H9 (cell line): ENCODE measurements around the gene RNF212. TPM values are rescaled to one million over a fixed set of nuclear protein-coding genes. Genes with fewer than 3 reads are reported as not detected.

ENCODE experiments used
- DNase-seq: peaks from one replicate; pipeline ENCODE4 v3.0.0-alpha.2; 2017
- H2AFZ ChIP-seq: one replicate; pipeline ENCODE4 v1.6.1; 2013; ENCODE audit warnings: mild to moderate bottlenecking, low read length, control low read depth, moderate library complexity
- H2AK5ac ChIP-seq: 2 replicates; pipeline ENCODE4 v1.6.1; 2013; ENCODE audit warnings: low read length, control low read depth, mixed read lengths; ENCODE audit not compliant: insufficient read length
- H2BK120ac ChIP-seq: one replicate; pipeline ENCODE4 v1.6.1; 2013; ENCODE audit warnings: low read depth, mild to moderate bottlenecking, low read length, control low read depth, inconsistent platforms; ENCODE audit not compliant: poor library complexity, severe bottlenecking
- H2BK12ac ChIP-seq: 2 replicates; pipeline ENCODE4 v1.6.1; 2013; ENCODE audit warnings: low read length, control low read depth, mixed read lengths, low read depth; ENCODE audit not compliant: insufficient read length
- H2BK15ac ChIP-seq: 2 replicates; pipeline ENCODE4 v1.6.1; 2013; ENCODE audit warnings: low read depth, low read length, control low read depth
- H2BK20ac ChIP-seq: one replicate; pipeline ENCODE4 v1.6.1; 2013; ENCODE audit warnings: low read depth, mild to moderate bottlenecking, low read length, control low read depth, inconsistent platforms; ENCODE audit not compliant: poor library complexity, severe bottlenecking
- H2BK5ac ChIP-seq: 2 replicates; pipeline ENCODE4 v1.6.1; 2013; ENCODE audit warnings: low read length, control low read depth, mixed read lengths; ENCODE audit not compliant: insufficient read length
- H3K14ac ChIP-seq: 2 replicates; pipeline ENCODE4 v1.6.1; 2013; ENCODE audit warnings: low read length, control low read depth; ENCODE audit not compliant: insufficient read depth
- H3K18ac ChIP-seq: 2 replicates; pipeline ENCODE4 v1.6.1; 2013; ENCODE audit warnings: low read depth, mild to moderate bottlenecking, mixed read lengths, low read length, control low read depth; ENCODE audit not compliant: insufficient read length
- H3K23ac ChIP-seq: 2 replicates; pipeline ENCODE4 v1.6.1; 2013; ENCODE audit warnings: low read length, control low read depth, mixed read lengths, low read depth; ENCODE audit not compliant: insufficient read length
- H3K23me2 ChIP-seq: 2 replicates; pipeline ENCODE4 v1.6.1; 2013; ENCODE audit warnings: low read depth, mild to moderate bottlenecking, mixed read lengths, low read length, control low read depth; ENCODE audit not compliant: insufficient read length, poor library complexity, severe bottlenecking
- H3K27ac ChIP-seq: 2 replicates; pipeline ENCODE4 v1.5.1; 2013; ENCODE audit warnings: low read length, control low read depth, mixed read lengths, low read depth; ENCODE audit not compliant: insufficient read length
- H3K27me3 ChIP-seq: 2 replicates; pipeline ENCODE4 v1.6.1; 2013; ENCODE audit warnings: low read length, control low read depth, inconsistent platforms; ENCODE audit not compliant: insufficient read depth
- H3K4ac ChIP-seq: 2 replicates; pipeline ENCODE4 v1.6.1; 2013; ENCODE audit warnings: low read depth, mild to moderate bottlenecking, control low read depth, inconsistent platforms, low read length, moderate library complexity
- H3K4me1 ChIP-seq: 2 replicates; pipeline ENCODE4 v1.6.1; 2013; ENCODE audit warnings: low read length, control low read depth, inconsistent platforms; ENCODE audit not compliant: insufficient read depth
- H3K4me2 ChIP-seq: 2 replicates; pipeline ENCODE4 v1.6.1; 2013; ENCODE audit warnings: low read length, control low read depth, mixed read lengths; ENCODE audit not compliant: insufficient read length, insufficient read depth
- H3K56ac ChIP-seq: 2 replicates; pipeline ENCODE4 v1.6.1; 2013; ENCODE audit warnings: low read depth, mild to moderate bottlenecking, mixed read lengths, low read length, control low read depth; ENCODE audit not compliant: insufficient read length
- H3K79me1 ChIP-seq: 2 replicates; pipeline ENCODE4 v1.6.1; 2013; ENCODE audit warnings: low read depth, mild to moderate bottlenecking, moderate library complexity, low read length, control low read depth, inconsistent platforms; ENCODE audit not compliant: insufficient read depth, poor library complexity, severe bottlenecking
- H3K79me2 ChIP-seq: 2 replicates; pipeline ENCODE4 v1.6.1; 2013; ENCODE audit warnings: low read length, control low read depth, inconsistent platforms; ENCODE audit not compliant: insufficient read depth
- H3K9ac ChIP-seq: 2 replicates; pipeline ENCODE4 v1.6.1; 2013; ENCODE audit warnings: low read length, control low read depth, mixed read lengths; ENCODE audit not compliant: insufficient read length; ENCODE audit errors: extremely low read depth
- H3K9me3 ChIP-seq: one replicate; pipeline ENCODE4 v1.6.1; 2013; ENCODE audit warnings: low read depth, low read length, inconsistent platforms; ENCODE audit not compliant: control insufficient read depth
- H3T11ph ChIP-seq: one replicate; pipeline ENCODE4 v1.6.1; 2013; ENCODE audit warnings: mild to moderate bottlenecking, low read length, control low read depth, inconsistent platforms
- H4K20me1 ChIP-seq: one replicate; pipeline ENCODE4 v1.6.1; 2013; ENCODE audit not compliant: control insufficient read depth, insufficient read length, insufficient read depth
- H4K5ac ChIP-seq: 2 replicates; pipeline ENCODE4 v1.6.1; 2013; ENCODE audit warnings: low read depth, mild to moderate bottlenecking, mixed read lengths, low read length, control low read depth; ENCODE audit not compliant: insufficient read length
- H4K8ac ChIP-seq: replicated peaks from 2 replicates; pipeline ENCODE4 v1.6.1; 2013; ENCODE audit warnings: low read length, control low read depth, mixed read lengths, low read depth; ENCODE audit not compliant: insufficient read length
- H4K91ac ChIP-seq: 2 replicates; pipeline ENCODE4 v1.6.1; 2013; ENCODE audit warnings: low read depth, mild to moderate bottlenecking, moderate library complexity, mixed read lengths, low read length, control low read depth; ENCODE audit not compliant: insufficient read length
- H3K27ac Mint-ChIP-seq, 3 experiments: 2 replicates in 2 of 3; 3 replicates in 1 of 3; pipeline ENCODE4 v1.8.0; 2020 to 2021; ENCODE audit warnings: mixed read lengths in 3 of 3, mild to moderate bottlenecking in 1 of 3, moderate library complexity in 1 of 3
- H3K27me3 Mint-ChIP-seq: 2 replicates; pipeline ENCODE4 v1.8.0; 2021; ENCODE audit warnings: low read depth, mild to moderate bottlenecking, moderate library complexity, mixed read lengths
- H3K36me3 Mint-ChIP-seq, 3 experiments: 2 replicates in 2 of 3; 3 replicates in 1 of 3; pipeline ENCODE4 v1.8.0; 2020 to 2021; ENCODE audit warnings: low read depth in 3 of 3, mixed read lengths in 3 of 3; ENCODE audit not compliant: insufficient read depth in 1 of 3
- H3K4me1 Mint-ChIP-seq, 2 experiments: 2 replicates each; pipeline ENCODE4 v1.8.0; 2020; ENCODE audit warnings: mixed read lengths in 2 of 2
- H3K4me3 Mint-ChIP-seq, 2 experiments: 2 replicates in 1 of 2; 3 replicates in 1 of 2; pipeline ENCODE4 v1.8.0; 2020 to 2021; ENCODE audit warnings: mild to moderate bottlenecking in 2 of 2, mixed read lengths in 2 of 2, moderate library complexity in 1 of 2
- H3K9me3 Mint-ChIP-seq, 2 experiments: 2 replicates in 1 of 2; 3 replicates in 1 of 2; pipeline ENCODE4 v1.8.0; 2020; ENCODE audit warnings: mild to moderate bottlenecking in 2 of 2, mixed read lengths in 2 of 2, moderate library complexity in 1 of 2
- WGBS: extraction: QIAGEN DNeasy Blood & Tissue Kit; methylation state at CpG from one replicate; pipeline ENCODE4 v1.1.7; 2013; ENCODE audit warnings: missing lambda C conversion rate, low lambda C conversion rate, mixed read lengths; ENCODE audit not compliant: insufficient read length; ENCODE audit errors: extremely low coverage; 5-methylcytosine and 5-hydroxymethylcytosine counted together
- total RNA-seq: library from RNA; stranded (reverse); gene quantifications from 2 replicates; pipeline ENCODE4 v1.2.1, GENCODE V29; 2021
- TF ChIP-seq, protein P1 (sequence below): fragments of 200-600 bp; sonication (generic); conservative IDR thresholded peaks from 3 replicates; pipeline ENCODE4 v1.8.0; 2021; ENCODE audit warnings: antibody characterized with exemption, mild to moderate bottlenecking

Gene RNF212
- total RNA-seq, 1 experiment from 2014 or later: 3.0 TPM

DNA sequence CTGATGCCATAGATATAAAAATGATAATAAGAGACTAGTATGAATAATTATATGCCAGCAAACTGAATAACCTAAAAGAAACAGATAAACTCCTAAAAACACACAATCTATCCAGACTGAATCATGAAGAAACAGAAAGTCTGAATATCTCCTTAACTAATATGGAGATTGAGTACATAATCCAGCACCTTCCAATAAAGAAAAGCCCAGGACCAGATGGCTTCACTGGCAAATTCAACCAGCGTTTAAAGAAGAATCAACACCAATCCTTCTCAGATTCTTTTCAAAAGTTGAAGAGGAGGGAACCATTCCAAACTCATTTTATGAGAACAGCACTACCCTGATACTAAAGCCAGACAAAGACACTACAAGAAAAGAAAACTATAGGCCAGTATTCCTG lies 26.5 kb upstream of the RNF212 start:
- Histone ChIP-seq H3K4me1 (no peaks in the 10 kb centered on the region), H3K14ac (no peak overlapping the region), H3K79me1 (no peaks in the 10 kb centered on the region), H4K8ac (no peak overlapping the region), H2BK15ac (no peak overlapping the region), H3K9ac (no peak overlapping the region), H3K23me2 (no peaks in the 10 kb centered on the region), H3K4me2 (no peak overlapping the region), H3K9me3 (no peaks in the 10 kb centered on the region), H3T11ph (no peak overlapping the region), H2AFZ (no peak overlapping the region), H3K23ac (no peak overlapping the region), H3K18ac (no peak overlapping the region), H2BK12ac (no peak overlapping the region), H4K91ac (no peak overlapping the region), H3K56ac (no peak overlapping the region), H2BK120ac (no peak overlapping the region), H3K4ac (no peak overlapping the region), H2BK20ac (no peak overlapping the region), H3K79me2 (no peaks in the 10 kb centered on the region), H3K27ac (no peak overlapping the region), H3K27me3 (no peaks in the 10 kb centered on the region), H4K5ac (no peak overlapping the region), H2AK5ac (no peak overlapping the region), H4K20me1 (no peaks in the 10 kb centered on the region), H2BK5ac (no peak overlapping the region)
- Mint-ChIP-seq H3K36me3 (no peaks in the 10 kb centered on the region; a peak in 4 of 7 replicates), H3K4me1 (no peaks in the 10 kb centered on the region), H3K4me3 (no peak overlapping the region), H3K27ac (no peak overlapping the region), H3K9me3 (peaks cover 18 to 40% of the 10 kb centered on the region in 2 experiments), H3K27me3 (peaks cover 58% of the 10 kb centered on the region)
- WGBS: no CpG with 5 or more reads among the region's 1 CpG
- TF ChIP-seq, protein P1, sequence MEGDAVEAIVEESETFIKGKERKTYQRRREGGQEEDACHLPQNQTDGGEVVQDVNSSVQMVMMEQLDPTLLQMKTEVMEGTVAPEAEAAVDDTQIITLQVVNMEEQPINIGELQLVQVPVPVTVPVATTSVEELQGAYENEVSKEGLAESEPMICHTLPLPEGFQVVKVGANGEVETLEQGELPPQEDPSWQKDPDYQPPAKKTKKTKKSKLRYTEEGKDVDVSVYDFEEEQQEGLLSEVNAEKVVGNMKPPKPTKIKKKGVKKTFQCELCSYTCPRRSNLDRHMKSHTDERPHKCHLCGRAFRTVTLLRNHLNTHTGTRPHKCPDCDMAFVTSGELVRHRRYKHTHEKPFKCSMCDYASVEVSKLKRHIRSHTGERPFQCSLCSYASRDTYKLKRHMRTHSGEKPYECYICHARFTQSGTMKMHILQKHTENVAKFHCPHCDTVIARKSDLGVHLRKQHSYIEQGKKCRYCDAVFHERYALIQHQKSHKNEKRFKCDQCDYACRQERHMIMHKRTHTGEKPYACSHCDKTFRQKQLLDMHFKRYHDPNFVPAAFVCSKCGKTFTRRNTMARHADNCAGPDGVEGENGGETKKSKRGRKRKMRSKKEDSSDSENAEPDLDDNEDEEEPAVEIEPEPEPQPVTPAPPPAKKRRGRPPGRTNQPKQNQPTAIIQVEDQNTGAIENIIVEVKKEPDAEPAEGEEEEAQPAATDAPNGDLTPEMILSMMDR: no peak
- no peak for DNase-seq
